GM12891 (cell line): Measurements from ENCODE around the gene CRTC1.

Experiments used
- DNase-seq: peaks from one replicate; pipeline ENCODE4 v3.0.0; 2011; ENCODE audit warnings: low spot score; ENCODE audit not compliant: insufficient read length
- FAIRE-seq: peaks from 2 replicates; lab custom pipeline; 2011; peaks lifted over from hg19 to GRCh38; lab: Jason Lieb, UNC
- PAX5 ChIP-seq: IDR thresholded peaks from 2 replicates; pipeline ENCODE4 v1.6.1; 2011; ENCODE audit warnings: low read length, moderate library complexity, mild to moderate bottlenecking; ENCODE audit not compliant: insufficient read depth, severe bottlenecking
- POLR2A ChIP-seq: IDR thresholded peaks from 2 replicates; pipeline ENCODE4 v1.6.1; 2011; ENCODE audit warnings: low read depth, low read length, control low read depth
- POLR2AphosphoS5 ChIP-seq: IDR thresholded peaks from 2 replicates; pipeline ENCODE4 v1.6.1; 2011; ENCODE audit warnings: low read depth, low read length, control low read depth
- POU2F2 ChIP-seq: IDR thresholded peaks from 2 replicates; pipeline ENCODE4 v1.6.1; 2011; ENCODE audit warnings: low read depth, mild to moderate bottlenecking, control low read depth, low read length, moderate library complexity
- SPI1 ChIP-seq: IDR thresholded peaks from 2 replicates; pipeline ENCODE4 v1.6.1; 2011; ENCODE audit warnings: low read depth, low read length, control low read depth
- TAF1 ChIP-seq: IDR thresholded peaks from 2 replicates; pipeline ENCODE4 v1.6.1; 2011; ENCODE audit warnings: low read depth, low read length, control low read depth

CRTC1 gene

GRCh38 chr19:18780631-18781030 is 97.2 kb downstream of the CRTC1 start:
- no peak for TF ChIP-seq POLR2AphosphoS5
- no peak for TF ChIP-seq SPI1
- TF ChIP-seq POU2F2 = no peak
- no peak for TF ChIP-seq TAF1
- no peak for TF ChIP-seq PAX5
- TF ChIP-seq POLR2A = no peak
- no peak for FAIRE-seq
- DNase-seq = no peak

- DNase-seq (no peak), FAIRE-seq (no peak)
- TF ChIP-seq POLR2AphosphoS5 (no peak), PAX5 (no peak), TAF1 (no peak), POLR2A (no peak), SPI1 (no peak), POU2F2 (no peak)
Measured at GRCh38 chr19:18781047-18781600, 97.6 kb downstream of the CRTC1 start.

- peak; percentile 52 for TF ChIP-seq SPI1
- no peak for TF ChIP-seq PAX5
- no peak for DNase-seq
- FAIRE-seq = no peak
Measured at GRCh38 chr19:18781885-18782527, 98.5 kb downstream of the CRTC1 start.

- FAIRE-seq (no peak), DNase-seq (no peak)
- no peak for TF ChIP-seq POLR2AphosphoS5
- no peak for TF ChIP-seq TAF1
- no peak for TF ChIP-seq POU2F2
- no peak for TF ChIP-seq PAX5
- no peak for TF ChIP-seq SPI1
- TF ChIP-seq POLR2A = no peak
Measured at GRCh38 chr19:18782559-18783225, 99.2 kb downstream of the CRTC1 start.

GRCh38 chr19:18783958-18784785 is 100.7 kb downstream of the CRTC1 start:
- FAIRE-seq (no peak), DNase-seq (no peak)
- TF ChIP-seq PAX5 (no peak), POU2F2 (no peak), POLR2A (no peak), POLR2AphosphoS5 (no peak), SPI1 (no peak), TAF1 (no peak)

- TF ChIP-seq POU2F2 (no peak), TAF1 (no peak), POLR2AphosphoS5 (no peak), PAX5 (no peak), POLR2A (no peak), SPI1 (no peak)
- FAIRE-seq = no peak
- no peak for DNase-seq
Measured at GRCh38 chr19:18784786-18785120, 101.3 kb downstream of the CRTC1 start.

GRCh38 chr19:18785179-18786124 is 102.0 kb downstream of the CRTC1 start:
- DNase-seq (peak; percentile 93), FAIRE-seq (no peak)
- TF ChIP-seq POLR2A (no peak), SPI1 (no peak), POU2F2 (no peak), TAF1 (no peak), POLR2AphosphoS5 (no peak), PAX5 (no peak)

GRCh38 chr19:18788529-18789421 is 105.3 kb downstream of the CRTC1 start:
- TF ChIP-seq TAF1 (no peak), POLR2AphosphoS5 (no peak), POU2F2 (no peak), PAX5 (no peak), SPI1 (no peak)
- DNase-seq (no peak), FAIRE-seq (no peak)
